Sigmoid colon (tissue), 4 donors: Measurements from ENCODE around the gene C2CD2.

ENCODE experiments used
- CTCF ChIP-seq, 4 experiments: fragments of 450-650 bp in 3 of 4; fragments of 200-600 bp in 1 of 4; IDR thresholded peaks; one replicate each; pipeline ENCODE4 v1.5.1; 2016 to 2019; ENCODE audit warnings: antibody characterized with exemption in 4 of 4, mild to moderate bottlenecking in 3 of 4, moderate library complexity in 2 of 4
- EP300 ChIP-seq, 4 donors: sonication (generic); formaldehyde crosslinking; IDR thresholded peaks; one replicate each; pipeline ENCODE4 v1.6.1; 2017; ENCODE audit warnings: antibody characterized with exemption in 4 of 4

GRCh38 chr21:41885341-41886024, 68.3 kb downstream of the C2CD2 start:
- TF ChIP-seq CTCF (IDR thresholded peaks at IDR 0.05), result no peak
- TF ChIP-seq EP300 (IDR thresholded peaks at IDR 0.05), result no peak
